COLO829 (cell line): ENCODE measurements around the gene TCERG1L.

Experiments used
- DNase-seq: peaks from one replicate; pipeline ENCODE4 v3.0.0; 2012; ENCODE audit warnings: low spot score

TCERG1L gene

GRCh38 chr10:131270461-131271190 is 40.9 kb downstream of the TCERG1L start:
- no peak for DNase-seq

- no peak for DNase-seq
Measured at GRCh38 chr10:131269776-131270460, 41.6 kb downstream of the TCERG1L start.

- DNase-seq: no peak
Measured at GRCh38 chr10:131267814-131268095, 43.8 kb downstream of the TCERG1L start.

- no peak for DNase-seq
Measured at GRCh38 chr10:131266936-131267813, 44.3 kb downstream of the TCERG1L start.

GRCh38 chr10:131264110-131264788 is 47.3 kb downstream of the TCERG1L start:
- DNase-seq: no peak

GRCh38 chr10:131261890-131262475 is 49.5 kb downstream of the TCERG1L start:
- DNase-seq: no peak

GRCh38 chr10:131260452-131261211 is 50.9 kb downstream of the TCERG1L start:
- DNase-seq: no peak

GRCh38 chr10:131260031-131260430 is 51.5 kb downstream of the TCERG1L start:
- no peak for DNase-seq

- no peak for DNase-seq
Measured at GRCh38 chr10:131259535-131259934, 52.0 kb downstream of the TCERG1L start.

GRCh38 chr10:131258256-131258655 is 53.3 kb downstream of the TCERG1L start:
- no peak for DNase-seq

GRCh38 chr10:131257027-131257426 is 54.5 kb downstream of the TCERG1L start:
- DNase-seq: no peak

GRCh38 chr10:131254859-131255252 is 56.7 kb downstream of the TCERG1L start:
- DNase-seq: no peak

- DNase-seq: no peak
Measured at GRCh38 chr10:131253931-131254858, 57.3 kb downstream of the TCERG1L start.

- no peak for DNase-seq
Measured at GRCh38 chr10:131252567-131253276, 58.8 kb downstream of the TCERG1L start.

GRCh38 chr10:131251146-131251541 is 60.4 kb downstream of the TCERG1L start:
- no peak for DNase-seq

GRCh38 chr10:131250454-131251145 is 60.9 kb downstream of the TCERG1L start:
- no peak for DNase-seq

GRCh38 chr10:131249955-131250344 is 61.6 kb downstream of the TCERG1L start:
- no peak for DNase-seq

- DNase-seq: no peak
Measured at GRCh38 chr10:131249238-131249954, 62.1 kb downstream of the TCERG1L start.
